HG03196 (cell line): ENCODE data around the gene RERE.
"Not testable (repeated sequence)": the region's sequence is repeated elsewhere in the genome, so short reads cannot be mapped to it uniquely, and the experiment has no call there.

Experiments used
- ATAC-seq: cut with Tn5 transposase; IDR thresholded peaks from one replicate; pipeline ENCODE4 v1.9.1; 2021; ENCODE audit not compliant: unreplicated experiment

Gene RERE

DNA sequence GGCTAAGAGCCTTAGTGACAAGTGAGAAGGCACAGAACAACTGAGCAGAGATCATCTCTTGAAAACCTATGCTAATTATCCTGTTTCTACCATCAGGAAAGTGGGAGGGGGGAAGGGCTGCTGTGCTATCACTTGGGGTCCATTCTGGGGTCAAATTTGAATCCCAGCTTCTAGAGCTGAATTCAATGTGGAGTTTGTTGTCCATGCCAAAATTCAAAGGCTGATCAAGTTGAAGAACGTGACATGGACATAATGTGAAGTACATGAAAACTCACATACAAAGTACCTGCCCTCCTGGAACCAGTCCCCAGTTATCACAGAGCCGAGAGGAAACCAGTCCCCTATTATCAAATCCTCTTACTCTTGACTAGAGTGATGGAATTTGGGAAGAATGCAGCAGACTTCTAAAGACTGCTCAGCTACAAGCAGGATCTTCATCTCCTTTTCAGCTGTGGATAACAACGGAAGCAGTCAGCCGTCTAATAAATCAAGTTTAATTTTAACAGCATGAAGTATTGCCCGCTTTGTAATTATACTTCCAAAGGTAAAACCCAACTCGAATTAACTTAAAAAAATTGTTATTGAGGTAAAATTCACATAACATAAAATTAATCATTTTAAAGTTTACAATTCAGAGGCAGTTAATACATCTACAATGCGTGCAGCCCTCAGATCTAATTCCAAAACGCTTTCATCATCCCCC is 421.2 kb downstream of the RERE start:
- ATAC-seq = no peak

- peak; percentile 40 for ATAC-seq
Measured at GRCh38 chr1:8395433-8395866, 422.0 kb downstream of the RERE start.

GRCh38 chr1:8394456-8395321 is 422.8 kb downstream of the RERE start:
- ATAC-seq = no peak

GRCh38 chr1:8392522-8392921 is 424.9 kb downstream of the RERE start:
- ATAC-seq = no peak

DNA sequence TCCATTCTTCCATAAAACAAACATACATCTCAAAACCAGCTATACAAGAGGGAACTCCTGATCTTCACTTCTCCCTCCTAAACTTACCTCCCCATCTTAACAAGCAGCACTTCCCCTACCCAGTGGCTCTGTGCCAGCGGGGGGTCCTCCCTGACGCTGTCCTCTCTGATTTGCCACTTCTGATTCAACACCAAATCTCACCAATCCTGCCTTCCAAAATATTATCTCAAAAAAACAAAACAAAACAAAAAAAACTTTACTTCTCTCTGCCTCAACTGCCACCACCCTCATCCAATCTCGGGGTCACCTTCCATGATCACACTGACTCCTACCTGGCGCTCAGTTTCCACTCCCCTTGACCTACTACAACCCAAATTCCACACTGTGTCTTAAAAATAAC is 426.7 kb downstream of the RERE start:
- no peak for ATAC-seq

DNA sequence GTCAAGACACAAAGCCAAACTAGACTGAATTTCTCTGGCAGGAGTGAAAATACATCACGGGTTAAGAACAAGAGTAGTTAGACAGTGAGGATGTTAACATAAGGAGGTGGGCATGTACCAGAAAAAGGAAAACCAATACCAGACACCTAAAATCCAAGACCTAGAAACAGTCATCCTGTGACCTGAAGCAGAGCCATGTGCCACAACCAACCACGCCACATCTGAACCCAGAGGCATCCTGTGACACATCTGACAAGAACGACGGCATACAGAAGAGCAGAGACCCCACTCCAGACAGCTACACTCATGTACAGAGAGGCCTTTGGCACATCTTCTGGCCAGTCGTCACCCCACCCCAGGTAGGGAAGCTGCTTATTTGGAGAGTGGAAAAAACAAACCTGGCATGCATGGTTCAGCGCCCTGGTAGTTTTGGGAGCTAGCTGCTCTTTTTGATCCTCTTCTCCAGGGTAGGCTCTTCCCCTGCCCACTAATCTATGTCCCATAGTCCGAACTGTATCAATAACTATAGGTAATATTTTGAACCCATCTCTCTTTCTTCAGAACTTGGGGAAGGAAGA is 427.4 kb downstream of the RERE start:
- ATAC-seq = no peak

DNA sequence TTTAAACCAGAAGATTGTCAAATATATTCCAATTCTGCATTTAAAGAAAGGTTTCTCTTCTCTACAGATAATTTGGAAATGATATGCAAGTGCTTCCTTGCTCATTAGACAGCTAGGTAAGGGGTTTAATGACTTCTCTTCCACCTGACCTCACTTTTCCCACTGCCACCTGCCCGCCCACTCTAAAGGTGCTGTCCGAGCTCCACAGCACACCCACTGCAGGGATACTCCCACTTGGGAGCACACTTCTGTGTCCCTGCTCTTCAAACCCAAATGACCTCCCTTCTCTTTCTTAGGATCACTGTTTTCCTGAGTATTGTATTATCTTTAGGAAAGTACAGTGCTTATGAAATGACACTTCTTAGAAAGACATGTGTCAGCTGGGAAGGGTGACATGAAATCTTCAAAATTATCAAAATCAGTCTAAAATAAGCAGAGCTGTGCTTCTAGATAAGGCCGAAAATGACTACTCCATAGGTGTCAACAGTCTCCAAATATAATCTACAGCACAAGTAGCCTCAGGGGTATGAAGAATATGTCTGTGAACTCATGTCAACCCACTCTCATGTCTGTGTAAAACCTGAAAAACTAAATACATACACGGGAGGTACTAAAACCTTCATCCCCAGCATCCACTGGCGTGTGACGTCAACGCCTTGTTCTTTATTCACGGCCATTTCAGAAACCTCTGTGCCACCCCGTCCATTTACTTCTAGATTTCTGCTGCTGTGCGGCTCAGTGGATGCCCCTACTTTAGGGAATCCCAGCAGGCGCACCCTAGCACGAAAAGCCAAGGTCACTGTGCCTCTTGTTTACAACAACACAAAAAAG is 428.5 kb downstream of the RERE start:
- ATAC-seq = no peak

GRCh38 chr1:8386247-8386646 is 431.2 kb downstream of the RERE start:
- no peak for ATAC-seq

GRCh38 chr1:8384577-8384976 is 432.9 kb downstream of the RERE start:
- ATAC-seq = no peak

DNA sequence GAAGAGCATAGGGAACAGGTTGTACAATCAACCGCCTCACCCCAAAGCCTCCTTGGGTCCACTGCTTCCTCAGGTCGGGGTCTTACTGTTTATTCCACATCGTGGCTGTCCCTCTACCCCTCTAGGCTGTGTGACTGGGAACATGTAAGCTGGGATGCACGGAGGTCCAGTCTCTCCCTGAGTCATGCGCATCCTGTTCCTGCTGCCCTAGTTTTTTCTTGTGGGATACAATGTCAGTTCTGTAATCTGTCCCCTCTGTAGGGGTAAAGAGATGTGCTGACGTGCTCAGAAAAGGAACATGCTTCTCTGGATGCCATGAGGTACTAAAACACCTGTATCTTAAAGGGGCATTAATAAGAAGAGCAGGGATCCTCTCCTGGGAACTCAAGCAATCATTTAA is 433.4 kb downstream of the RERE start:
- no peak for ATAC-seq

DNA sequence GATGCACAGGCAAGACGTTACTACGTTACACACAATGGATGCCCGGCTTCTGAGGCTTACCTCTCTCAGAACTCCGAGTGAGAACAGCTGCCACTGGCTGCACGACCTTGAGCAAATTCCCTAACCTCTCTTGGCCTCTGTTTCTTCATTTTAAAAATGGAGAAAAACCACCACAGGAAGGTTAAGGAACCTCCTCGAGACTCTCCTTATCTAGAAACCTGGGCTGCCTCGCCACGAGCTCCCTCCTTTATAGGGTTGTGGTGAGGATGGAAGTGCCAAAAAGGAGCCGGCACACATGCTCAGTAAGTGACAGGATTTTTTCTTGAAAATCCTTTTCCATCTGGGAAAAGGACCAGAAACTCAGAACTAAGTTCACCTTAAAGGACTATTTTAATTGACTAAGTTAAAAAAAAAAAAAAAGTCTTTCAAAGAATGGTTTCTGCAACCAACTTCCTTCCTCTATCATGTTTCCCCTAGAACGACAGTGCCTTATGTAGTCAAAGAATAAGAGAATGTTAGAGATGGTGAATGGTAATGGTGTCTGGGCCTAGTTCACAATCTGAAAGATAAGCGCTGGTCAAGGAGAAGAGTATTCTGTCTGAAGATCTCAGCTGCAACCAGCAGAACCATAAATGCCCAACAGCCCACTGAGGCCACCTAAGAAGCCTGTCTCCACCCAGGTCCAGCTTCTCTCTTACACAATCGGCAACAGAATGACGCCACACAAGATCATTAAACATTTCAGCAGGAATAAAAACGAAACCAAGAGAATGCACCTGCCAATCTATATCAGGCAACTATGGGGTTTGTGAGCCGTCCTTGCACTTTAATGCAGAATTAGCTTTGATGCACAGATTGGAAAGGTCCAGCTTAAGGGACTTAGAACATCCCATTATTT is 434.6 kb downstream of the RERE start:
- no peak for ATAC-seq

DNA sequence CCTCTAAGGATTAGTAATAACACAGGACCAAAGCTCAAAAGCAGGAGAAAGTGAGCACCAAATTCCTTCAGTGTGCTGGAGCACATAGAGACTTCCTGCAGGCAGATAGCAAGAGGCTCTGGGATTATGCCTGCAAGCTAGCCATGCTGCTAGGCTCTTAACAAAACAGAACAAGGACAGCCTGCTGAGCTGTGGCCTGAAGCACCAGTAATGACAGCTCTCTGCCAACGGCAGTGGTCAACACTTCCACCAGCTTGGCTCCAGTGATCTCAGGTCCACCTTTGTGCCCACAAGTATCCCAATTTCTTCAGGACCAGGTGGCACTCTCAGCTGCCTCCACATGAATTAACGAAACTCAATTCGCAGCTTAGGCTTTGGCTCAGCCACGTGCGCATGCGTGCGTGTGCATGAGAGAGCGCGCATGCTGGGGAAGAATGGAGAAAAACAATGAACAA is 435.4 kb downstream of the RERE start:
- no peak for ATAC-seq

DNA sequence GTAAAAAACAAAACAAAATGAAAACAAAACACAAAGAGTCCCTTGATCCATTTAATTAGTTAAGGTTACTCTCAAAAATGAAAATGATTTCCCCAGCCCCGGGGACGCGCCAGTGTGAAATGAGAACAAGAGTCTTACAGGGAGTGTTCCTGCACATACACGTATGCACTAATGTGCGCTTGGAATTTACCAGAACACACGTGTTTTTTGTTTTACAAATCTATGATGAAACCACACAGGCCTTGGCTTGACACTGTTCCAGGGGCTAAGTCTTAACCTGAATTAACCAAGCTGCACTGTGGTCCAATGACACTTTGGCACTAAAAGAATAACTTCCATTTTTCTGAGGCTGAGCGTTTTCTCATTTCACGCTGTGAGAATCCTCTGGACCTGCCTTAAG is 435.8 kb downstream of the RERE start:
- ATAC-seq = no peak

- ATAC-seq = not testable (repeated sequence)
Measured at GRCh38 chr1:8380310-8380709, 437.1 kb downstream of the RERE start.

DNA sequence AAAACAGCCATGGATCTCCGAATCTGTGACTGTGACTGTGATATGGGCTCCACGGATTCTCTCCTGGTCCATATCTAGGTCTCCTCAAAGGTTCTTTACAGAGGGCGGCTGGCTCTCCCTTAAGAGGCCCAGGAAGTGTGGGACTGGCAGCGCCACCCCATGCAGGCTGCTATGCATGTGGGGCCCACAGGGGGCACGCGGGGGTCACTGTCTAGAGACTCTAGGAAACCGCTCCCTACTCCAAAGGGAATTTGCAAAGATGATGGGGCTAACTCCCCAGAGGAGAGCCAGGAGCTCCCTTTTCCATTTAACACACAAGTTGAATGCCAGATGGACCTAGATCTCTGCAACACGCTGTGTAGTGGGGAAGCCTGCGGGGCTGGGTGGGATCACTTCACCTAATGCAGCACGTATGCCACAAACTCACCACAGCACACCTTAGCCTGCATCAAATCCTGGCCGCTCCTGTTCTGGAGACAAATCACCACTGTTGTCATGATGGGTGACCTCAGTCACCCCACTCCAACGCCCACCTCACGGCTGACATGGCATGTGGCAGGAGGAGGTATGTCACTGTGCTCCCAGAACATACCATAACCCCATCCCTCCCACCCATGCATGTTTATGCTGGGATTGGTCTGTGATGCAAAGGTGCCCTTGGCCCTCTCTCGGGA is 437.8 kb downstream of the RERE start:
- ATAC-seq = no peak

DNA sequence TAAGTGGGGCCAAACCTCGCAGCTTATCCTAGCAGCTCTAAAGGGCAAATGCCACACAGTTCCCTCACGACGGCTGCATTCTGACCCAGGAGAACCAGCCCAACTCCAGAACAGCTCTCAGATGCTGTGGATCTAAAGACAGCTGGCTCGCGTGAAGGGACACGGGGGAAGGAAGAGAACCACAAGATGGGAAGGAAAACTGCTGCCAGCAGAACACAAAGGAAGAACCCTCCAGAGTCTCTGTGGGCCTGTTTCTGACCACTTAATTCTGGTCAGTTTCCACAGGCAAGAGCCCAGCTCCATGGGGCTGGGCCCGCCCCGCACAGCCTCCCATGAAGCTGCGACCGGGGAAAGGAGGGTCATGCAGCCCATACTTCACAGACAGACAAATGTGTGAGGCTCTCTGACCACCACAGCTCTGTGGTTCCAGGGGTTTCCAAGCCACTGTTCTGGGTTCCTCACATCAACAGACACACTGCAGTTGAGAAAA is 438.4 kb downstream of the RERE start:
- no peak for ATAC-seq

DNA sequence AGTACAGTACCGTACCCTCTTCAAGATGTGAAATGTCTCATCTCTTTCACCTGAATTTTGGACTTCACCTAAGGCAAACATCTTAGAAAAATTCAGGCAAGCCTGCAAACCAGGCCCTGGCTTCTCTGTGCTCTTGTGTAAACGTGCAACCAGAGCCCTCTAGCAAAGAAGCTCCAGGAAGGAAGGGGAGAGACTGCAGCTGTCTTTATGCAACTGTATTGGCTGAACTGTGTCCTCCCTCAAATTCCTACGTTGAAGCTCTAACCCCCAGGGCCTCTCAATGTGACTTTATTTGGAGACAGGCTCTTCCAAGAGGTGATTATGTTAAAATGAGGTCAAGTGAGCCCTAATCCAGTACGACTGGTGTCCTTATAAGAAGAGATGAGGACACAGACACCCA is 439.3 kb downstream of the RERE start:
- no peak for ATAC-seq

DNA sequence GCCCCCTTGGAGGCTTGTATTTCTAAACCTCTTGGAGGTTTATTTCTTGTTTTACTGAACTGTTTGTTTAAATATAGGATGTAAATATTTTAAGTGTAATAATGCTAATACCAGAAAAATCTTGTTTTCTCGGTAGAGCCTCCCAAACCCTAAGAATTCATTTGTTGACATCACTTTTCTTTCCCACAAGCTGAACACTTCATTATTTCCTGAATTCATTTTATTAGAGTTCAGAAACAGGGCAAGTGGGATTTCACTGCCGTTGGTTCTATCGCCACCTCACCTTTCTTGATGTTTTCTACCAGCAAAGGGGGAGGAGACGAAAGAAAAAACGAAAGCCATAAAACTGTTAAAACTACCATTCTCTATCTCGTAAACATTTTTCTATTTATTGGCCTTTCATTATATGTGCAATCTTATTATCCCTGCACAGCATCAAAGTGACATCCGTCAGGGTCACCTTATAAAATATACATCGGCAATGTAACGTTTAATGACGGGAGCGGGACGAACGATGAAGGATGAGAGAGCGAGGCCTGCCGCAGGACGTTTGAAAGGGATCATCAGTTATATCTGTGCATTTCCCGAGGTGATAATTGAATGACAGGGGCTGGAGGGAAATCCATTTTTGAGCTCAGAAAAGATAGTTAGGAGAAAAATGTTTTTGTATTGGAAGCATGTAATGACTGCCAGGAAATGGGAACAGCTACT is 440.0 kb downstream of the RERE start:
- no peak for ATAC-seq

DNA sequence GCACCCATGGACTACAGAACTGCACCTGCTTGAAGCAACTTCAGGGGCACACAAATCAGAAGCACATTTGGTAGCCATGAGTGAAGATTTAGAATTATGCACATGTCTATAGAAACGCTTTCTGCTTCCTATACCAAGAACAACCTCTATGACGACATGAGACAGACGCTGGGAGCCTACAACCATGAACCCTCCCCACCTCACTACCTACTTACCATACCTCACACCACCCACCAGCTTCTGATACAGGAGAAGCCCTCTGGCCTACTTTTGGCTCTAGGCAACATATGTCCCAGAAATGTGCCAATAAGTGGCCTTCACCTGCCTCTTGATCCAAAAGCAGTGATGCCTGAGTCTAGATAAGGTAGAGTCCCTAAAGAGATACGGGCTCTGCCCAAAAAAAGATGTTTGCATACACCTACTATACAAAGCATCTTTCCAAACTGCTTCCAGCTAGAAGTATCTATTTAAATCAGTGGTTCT is 441.0 kb downstream of the RERE start:
- ATAC-seq = no peak
